GM23338 (cell line): ENCODE results near the gene CDKN2D. TPM values are rescaled to one million over a fixed set of nuclear protein-coding genes. Genes with fewer than 3 reads are reported as not detected.
"Not testable (repeated sequence)": the region's sequence is repeated elsewhere in the genome, so short reads cannot be mapped to it uniquely, and the experiment has no call there.

Experiments used
- ATAC-seq: fragments of 200-7000 bp; cut with Tn5 transposase; 3 replicates; pipeline ENCODE4 v1.9.1; 2020
- DNase-seq: peaks from one replicate; pipeline ENCODE4 v3.0.0-alpha.2; 2015; ENCODE audit warnings: low spot score
- H2AFZ ChIP-seq: fragments of 200-600 bp; sonication (generic); 2 replicates; pipeline ENCODE4 v1.8.0; 2016; ENCODE audit warnings: antibody characterized with exemption, mild to moderate bottlenecking, moderate library complexity
- H3F3A ChIP-seq: fragments of 200-600 bp; sonication (generic); replicated peaks from 2 replicates; pipeline ENCODE4 v1.8.0; 2017; ENCODE audit warnings: antibody characterized with exemption, mixed run types, low read depth
- H3K27ac ChIP-seq: fragments of 200-600 bp; sonication (generic); 2 replicates; pipeline ENCODE4 v1.6.1; 2016; ENCODE audit warnings: low read depth
- H3K27me3 ChIP-seq: fragments of 200-600 bp; sonication (generic); 2 replicates; pipeline ENCODE4 v1.8.0; 2016; ENCODE audit warnings: mild to moderate bottlenecking, mixed run types, moderate library complexity; ENCODE audit not compliant: insufficient read depth
- H3K36me3 ChIP-seq: fragments of 200-600 bp; sonication (generic); 2 replicates; pipeline ENCODE4 v1.8.0; 2016; ENCODE audit warnings: mild to moderate bottlenecking; ENCODE audit not compliant: insufficient read depth
- H3K4me1 ChIP-seq: fragments of 200-600 bp; sonication (generic); 2 replicates; pipeline ENCODE4 v1.8.0; 2016; ENCODE audit warnings: mild to moderate bottlenecking, moderate library complexity; ENCODE audit not compliant: insufficient read depth
- H3K4me2 ChIP-seq: fragments of 200-600 bp; sonication (generic); 2 replicates; pipeline ENCODE4 v1.7.1; 2017; ENCODE audit warnings: mixed run types
- H3K4me3 ChIP-seq: fragments of 200-600 bp; sonication (generic); 2 replicates; pipeline ENCODE4 v1.6.1; 2016; ENCODE audit warnings: mixed run types
- H3K79me2 ChIP-seq: fragments of 200-600 bp; sonication (generic); replicated peaks from 2 replicates; pipeline ENCODE4 v1.8.0; 2017; ENCODE audit warnings: mild to moderate bottlenecking; ENCODE audit not compliant: insufficient read depth
- H3K9me2 ChIP-seq: fragments of 200-600 bp; sonication (generic); 2 replicates; pipeline ENCODE4 v1.8.0; 2017; ENCODE audit not compliant: insufficient read depth
- H4K20me1 ChIP-seq: fragments of 200-600 bp; sonication (generic); replicated peaks from 2 replicates; pipeline ENCODE4 v1.8.0; 2017; ENCODE audit warnings: mild to moderate bottlenecking; ENCODE audit not compliant: insufficient read depth
- H3K27ac Mint-ChIP-seq: 2 replicates; pipeline ENCODE4 v1.8.0; 2020; ENCODE audit warnings: inconsistent platforms, mild to moderate bottlenecking, moderate library complexity, mixed read lengths
- H3K27me3 Mint-ChIP-seq: 3 replicates; pipeline ENCODE4 v1.8.0; 2022; ENCODE audit warnings: low read depth, mild to moderate bottlenecking, moderate library complexity, mixed read lengths, inconsistent platforms; ENCODE audit not compliant: insufficient read depth, poor library complexity
- H3K36me3 Mint-ChIP-seq: 3 replicates; pipeline ENCODE4 v1.8.0; 2021; ENCODE audit warnings: low read depth, mild to moderate bottlenecking, inconsistent platforms, moderate library complexity, mixed read lengths
- H3K4me1 Mint-ChIP-seq: 3 replicates; pipeline ENCODE4 v1.8.0; 2020; ENCODE audit warnings: mild to moderate bottlenecking, inconsistent platforms, mixed read lengths
- H3K4me3 Mint-ChIP-seq: 3 replicates; pipeline ENCODE4 v1.8.0; 2021; ENCODE audit warnings: moderate library complexity, mild to moderate bottlenecking, inconsistent platforms, mixed read lengths
- H3K9me3 Mint-ChIP-seq: 3 replicates; pipeline ENCODE4 v1.8.0; 2020; ENCODE audit warnings: moderate library complexity, mild to moderate bottlenecking, inconsistent platforms, mixed read lengths
- CREB1 ChIP-seq: fragments of 250-450 bp; sonication (Bioruptor Pico); IDR thresholded peaks from 2 replicates; pipeline ENCODE4 v1.5.0; 2020; ENCODE audit warnings: low read depth, mild to moderate bottlenecking, moderate library complexity
- EZH2phosphoT487 ChIP-seq: fragments of 200-600 bp; sonication (generic); IDR thresholded peaks from one replicate; pipeline ENCODE4 v1.8.1; 2018; ENCODE audit warnings: antibody characterized with exemption; ENCODE audit not compliant: unreplicated experiment
- NANOG ChIP-seq: IDR thresholded peaks from 2 replicates; pipeline ENCODE4 v1.6.1; 2016; ENCODE audit warnings: antibody characterized with exemption, borderline replicate concordance
- polyA plus RNA-seq: library from polyadenylated mRNA; unstranded; fragments of >200 nt; fragmentation: Nextera tagmentation; extraction: Ambion mirVana; gene quantifications from 2 replicates; pipeline ENCODE4 v1.2.1, GENCODE V29; 2016
- total RNA-seq: library from RNA; depleted of rRNA; stranded (reverse); fragments of >200 nt; shearing (Covaris generic); gene quantifications from 2 replicates; pipeline ENCODE4 v1.2.3, GENCODE V29; 2014
- TF ChIP-seq, protein P1 (sequence below): IDR thresholded peaks from one replicate; pipeline ENCODE4 v1.6.1; 2018; ENCODE audit warnings: antibody characterized with exemption; ENCODE audit not compliant: unreplicated experiment
- TF ChIP-seq, protein P2 (sequence below): fragments of 250-450 bp; sonication (Bioruptor Pico); IDR thresholded peaks from 2 replicates; pipeline ENCODE4 v1.5.0; 2020; ENCODE audit warnings: mild to moderate bottlenecking, moderate library complexity
- TF ChIP-seq, protein P3 (sequence below), 2 experiments: fragments of 200-600 bp in 1 of 2; sonication (generic) in 1 of 2; conservative IDR thresholded peaks; 2 replicates each; pipeline versions ENCODE4 v1.5.1 to v1.6.1; 2016 to 2017; ENCODE audit warnings: antibody characterized with exemption in 2 of 2, low read depth in 2 of 2, mild to moderate bottlenecking in 2 of 2, moderate library complexity in 1 of 2

The CDKN2D gene
- total and polyA plus RNA-seq, 2 experiments from 2014 or later = 1.4 to 4.0 TPM

DNA sequence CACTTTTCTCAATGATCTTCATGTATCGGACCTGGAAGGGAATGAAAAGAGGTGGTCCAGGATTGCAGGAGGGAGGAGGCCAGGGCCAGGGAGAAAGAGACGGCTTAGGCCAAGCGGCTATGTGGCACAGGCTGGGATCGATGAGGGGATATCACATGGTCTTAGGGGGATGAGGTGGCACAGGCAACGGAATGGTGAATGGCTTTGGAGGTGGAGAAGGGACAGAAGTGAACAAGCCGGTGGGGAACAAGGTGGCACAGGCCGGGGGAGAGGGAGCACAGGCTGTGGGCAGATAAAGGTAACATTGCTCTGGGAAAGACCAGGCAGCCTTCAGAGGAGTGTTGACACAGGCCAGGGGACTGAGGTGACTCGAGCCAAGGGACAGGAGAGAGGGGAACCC is 5.7 kb upstream of the CDKN2D start (continued):
- TF ChIP-seq, protein P1, sequence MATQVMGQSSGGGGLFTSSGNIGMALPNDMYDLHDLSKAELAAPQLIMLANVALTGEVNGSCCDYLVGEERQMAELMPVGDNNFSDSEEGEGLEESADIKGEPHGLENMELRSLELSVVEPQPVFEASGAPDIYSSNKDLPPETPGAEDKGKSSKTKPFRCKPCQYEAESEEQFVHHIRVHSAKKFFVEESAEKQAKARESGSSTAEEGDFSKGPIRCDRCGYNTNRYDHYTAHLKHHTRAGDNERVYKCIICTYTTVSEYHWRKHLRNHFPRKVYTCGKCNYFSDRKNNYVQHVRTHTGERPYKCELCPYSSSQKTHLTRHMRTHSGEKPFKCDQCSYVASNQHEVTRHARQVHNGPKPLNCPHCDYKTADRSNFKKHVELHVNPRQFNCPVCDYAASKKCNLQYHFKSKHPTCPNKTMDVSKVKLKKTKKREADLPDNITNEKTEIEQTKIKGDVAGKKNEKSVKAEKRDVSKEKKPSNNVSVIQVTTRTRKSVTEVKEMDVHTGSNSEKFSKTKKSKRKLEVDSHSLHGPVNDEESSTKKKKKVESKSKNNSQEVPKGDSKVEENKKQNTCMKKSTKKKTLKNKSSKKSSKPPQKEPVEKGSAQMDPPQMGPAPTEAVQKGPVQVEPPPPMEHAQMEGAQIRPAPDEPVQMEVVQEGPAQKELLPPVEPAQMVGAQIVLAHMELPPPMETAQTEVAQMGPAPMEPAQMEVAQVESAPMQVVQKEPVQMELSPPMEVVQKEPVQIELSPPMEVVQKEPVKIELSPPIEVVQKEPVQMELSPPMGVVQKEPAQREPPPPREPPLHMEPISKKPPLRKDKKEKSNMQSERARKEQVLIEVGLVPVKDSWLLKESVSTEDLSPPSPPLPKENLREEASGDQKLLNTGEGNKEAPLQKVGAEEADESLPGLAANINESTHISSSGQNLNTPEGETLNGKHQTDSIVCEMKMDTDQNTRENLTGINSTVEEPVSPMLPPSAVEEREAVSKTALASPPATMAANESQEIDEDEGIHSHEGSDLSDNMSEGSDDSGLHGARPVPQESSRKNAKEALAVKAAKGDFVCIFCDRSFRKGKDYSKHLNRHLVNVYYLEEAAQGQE = no peak
- no peak for TF ChIP-seq EZH2phosphoT487

DNA sequence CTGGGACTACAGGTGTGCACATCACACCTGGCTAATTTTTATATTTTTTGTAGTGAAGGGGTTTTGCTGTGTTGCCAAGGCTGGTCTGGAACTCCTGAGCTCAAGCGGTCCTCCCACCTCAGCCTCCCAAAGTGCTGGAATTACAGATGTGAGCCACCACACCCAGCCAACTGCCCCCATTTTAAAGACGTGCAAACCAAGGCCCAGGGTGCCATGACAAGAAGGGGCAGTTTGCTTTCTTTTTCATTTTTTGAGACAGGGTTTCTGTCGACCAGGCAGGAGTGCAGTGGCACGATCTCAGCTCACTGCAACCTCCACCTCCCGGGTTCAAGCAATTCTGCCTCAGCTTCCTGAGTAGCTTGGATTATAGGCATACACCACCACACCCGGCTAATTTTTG is 5.0 kb upstream of the CDKN2D start:
- H3K9me3 Mint-ChIP-seq, H3K4me2 ChIP-seq, H3K79me2 ChIP-seq, H3K4me1 Mint-ChIP-seq, H3K27me3 ChIP-seq, DNase-seq, H3K4me1 ChIP-seq, H3K36me3 ChIP-seq, ATAC-seq, H4K20me1 ChIP-seq, H3K27me3 Mint-ChIP-seq, H3K9me2 ChIP-seq, H2AFZ ChIP-seq, H3K27ac Mint-ChIP-seq, H3K4me3 ChIP-seq, H3K27ac ChIP-seq, H3K4me3 Mint-ChIP-seq: not testable (repeated sequence)
- H3F3A ChIP-seq = peaks cover 18% of the 10 kb centered on the region
- H3K36me3 Mint-ChIP-seq = peaks cover 63% of the 10 kb centered on the region

DNA sequence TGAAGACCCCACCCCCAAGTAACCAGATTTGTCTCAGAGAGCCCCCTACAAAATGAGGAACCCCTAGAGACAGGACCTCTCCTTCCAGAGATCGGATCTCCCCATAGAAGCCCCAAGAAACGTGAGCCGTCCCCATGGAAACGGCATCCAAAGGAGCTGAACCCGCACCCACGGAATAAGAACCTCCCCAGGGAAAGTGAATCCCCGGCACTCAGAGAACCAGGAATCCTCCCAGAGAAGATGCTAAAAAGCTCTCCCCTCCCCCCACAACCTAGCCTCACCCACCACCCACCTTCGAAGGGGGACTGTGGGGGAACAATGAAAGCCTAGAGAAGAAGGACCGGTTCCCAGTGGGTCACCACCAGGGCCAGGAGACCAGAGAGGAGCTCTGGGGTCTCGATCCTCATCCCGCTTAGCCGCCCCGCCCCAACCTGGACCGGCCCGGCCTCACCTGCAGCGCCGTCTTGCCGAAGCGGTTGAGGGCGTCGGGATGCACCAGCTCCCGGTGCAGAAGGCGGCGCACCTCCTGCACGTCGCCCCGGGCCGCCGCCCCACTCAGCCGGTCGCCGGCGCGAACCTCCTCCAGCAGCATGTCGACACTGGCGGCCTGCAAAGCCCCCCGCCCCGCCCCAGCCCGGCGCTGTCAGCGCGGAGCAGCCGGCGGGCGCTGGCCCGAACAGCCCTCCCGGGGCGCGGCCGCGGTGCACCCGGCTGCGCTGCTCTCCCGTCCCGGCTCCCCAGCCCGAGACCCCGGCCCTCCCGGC is 535 bp downstream of the CDKN2D start:
- Mint-ChIP-seq H3K9me3 (peaks cover 2% of the 10 kb centered on the region; the same call in 2 of the 3 replicates), H3K27ac (peak overlapping the region; percentile 48; the same call in 1 of the 2 replicates), H3K36me3 (peaks cover 29% of the 10 kb centered on the region), H3K4me1 (peaks cover 36% of the 10 kb centered on the region), H3K27me3 (peaks cover 30% of the 10 kb centered on the region), H3K4me3 (peak overlapping the region; percentile 94)
- H3K9me2 ChIP-seq = no peaks in the 10 kb centered on the region
- H3K79me2 ChIP-seq = peaks cover 12% of the 10 kb centered on the region
- no peaks in the 10 kb centered on the region for H3K27me3 ChIP-seq
- H3K4me2 ChIP-seq = peak overlapping the region; percentile 94
- peak overlapping the region; percentile 52; the same call in 1 of the 2 replicates for H2AFZ ChIP-seq
- H3F3A ChIP-seq = peaks cover 35% of the 10 kb centered on the region
- TF ChIP-seq, protein P2, sequence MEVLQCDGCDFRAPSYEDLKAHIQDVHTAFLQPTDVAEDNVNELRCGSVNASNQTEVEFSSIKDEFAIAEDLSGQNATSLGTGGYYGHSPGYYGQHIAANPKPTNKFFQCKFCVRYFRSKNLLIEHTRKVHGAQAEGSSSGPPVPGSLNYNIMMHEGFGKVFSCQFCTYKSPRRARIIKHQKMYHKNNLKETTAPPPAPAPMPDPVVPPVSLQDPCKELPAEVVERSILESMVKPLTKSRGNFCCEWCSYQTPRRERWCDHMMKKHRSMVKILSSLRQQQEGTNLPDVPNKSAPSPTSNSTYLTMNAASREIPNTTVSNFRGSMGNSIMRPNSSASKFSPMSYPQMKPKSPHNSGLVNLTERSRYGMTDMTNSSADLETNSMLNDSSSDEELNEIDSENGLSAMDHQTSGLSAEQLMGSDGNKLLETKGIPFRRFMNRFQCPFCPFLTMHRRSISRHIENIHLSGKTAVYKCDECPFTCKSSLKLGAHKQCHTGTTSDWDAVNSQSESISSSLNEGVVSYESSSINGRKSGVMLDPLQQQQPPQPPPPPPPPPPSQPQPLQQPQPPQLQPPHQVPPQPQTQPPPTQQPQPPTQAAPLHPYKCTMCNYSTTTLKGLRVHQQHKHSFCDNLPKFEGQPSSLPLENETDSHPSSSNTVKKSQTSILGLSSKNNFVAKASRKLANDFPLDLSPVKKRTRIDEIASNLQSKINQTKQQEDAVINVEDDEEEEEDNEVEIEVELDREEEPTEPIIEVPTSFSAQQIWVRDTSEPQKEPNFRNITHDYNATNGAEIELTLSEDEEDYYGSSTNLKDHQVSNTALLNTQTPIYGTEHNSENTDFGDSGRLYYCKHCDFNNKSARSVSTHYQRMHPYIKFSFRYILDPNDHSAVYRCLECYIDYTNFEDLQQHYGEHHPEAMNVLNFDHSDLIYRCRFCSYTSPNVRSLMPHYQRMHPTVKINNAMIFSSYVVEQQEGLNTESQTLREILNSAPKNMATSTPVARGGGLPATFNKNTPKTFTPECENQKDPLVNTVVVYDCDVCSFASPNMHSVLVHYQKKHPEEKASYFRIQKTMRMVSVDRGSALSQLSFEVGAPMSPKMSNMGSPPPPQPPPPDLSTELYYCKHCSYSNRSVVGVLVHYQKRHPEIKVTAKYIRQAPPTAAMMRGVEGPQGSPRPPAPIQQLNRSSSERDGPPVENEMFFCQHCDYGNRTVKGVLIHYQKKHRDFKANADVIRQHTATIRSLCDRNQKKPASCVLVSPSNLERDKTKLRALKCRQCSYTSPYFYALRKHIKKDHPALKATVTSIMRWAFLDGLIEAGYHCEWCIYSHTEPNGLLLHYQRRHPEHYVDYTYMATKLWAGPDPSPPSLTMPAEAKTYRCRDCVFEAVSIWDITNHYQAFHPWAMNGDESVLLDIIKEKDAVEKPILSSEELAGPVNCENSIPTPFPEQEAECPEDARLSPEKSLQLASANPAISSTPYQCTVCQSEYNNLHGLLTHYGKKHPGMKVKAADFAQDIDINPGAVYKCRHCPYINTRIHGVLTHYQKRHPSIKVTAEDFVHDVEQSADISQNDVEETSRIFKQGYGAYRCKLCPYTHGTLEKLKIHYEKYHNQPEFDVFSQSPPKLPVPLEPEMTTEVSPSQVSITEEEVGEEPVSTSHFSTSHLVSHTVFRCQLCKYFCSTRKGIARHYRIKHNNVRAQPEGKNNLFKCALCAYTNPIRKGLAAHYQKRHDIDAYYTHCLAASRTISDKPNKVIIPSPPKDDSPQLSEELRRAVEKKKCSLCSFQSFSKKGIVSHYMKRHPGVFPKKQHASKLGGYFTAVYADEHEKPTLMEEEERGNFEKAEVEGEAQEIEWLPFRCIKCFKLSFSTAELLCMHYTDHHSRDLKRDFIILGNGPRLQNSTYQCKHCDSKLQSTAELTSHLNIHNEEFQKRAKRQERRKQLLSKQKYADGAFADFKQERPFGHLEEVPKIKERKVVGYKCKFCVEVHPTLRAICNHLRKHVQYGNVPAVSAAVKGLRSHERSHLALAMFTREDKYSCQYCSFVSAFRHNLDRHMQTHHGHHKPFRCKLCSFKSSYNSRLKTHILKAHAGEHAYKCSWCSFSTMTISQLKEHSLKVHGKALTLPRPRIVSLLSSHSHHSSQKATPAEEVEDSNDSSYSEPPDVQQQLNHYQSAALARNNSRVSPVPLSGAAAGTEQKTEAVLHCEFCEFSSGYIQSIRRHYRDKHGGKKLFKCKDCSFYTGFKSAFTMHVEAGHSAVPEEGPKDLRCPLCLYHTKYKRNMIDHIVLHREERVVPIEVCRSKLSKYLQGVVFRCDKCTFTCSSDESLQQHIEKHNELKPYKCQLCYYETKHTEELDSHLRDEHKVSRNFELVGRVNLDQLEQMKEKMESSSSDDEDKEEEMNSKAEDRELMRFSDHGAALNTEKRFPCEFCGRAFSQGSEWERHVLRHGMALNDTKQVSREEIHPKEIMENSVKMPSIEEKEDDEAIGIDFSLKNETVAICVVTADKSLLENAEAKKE (CRISPR knock-in tag) = no peak
- TF ChIP-seq CREB1 (no peak), NANOG (no peak)
- TF ChIP-seq, protein P3, sequence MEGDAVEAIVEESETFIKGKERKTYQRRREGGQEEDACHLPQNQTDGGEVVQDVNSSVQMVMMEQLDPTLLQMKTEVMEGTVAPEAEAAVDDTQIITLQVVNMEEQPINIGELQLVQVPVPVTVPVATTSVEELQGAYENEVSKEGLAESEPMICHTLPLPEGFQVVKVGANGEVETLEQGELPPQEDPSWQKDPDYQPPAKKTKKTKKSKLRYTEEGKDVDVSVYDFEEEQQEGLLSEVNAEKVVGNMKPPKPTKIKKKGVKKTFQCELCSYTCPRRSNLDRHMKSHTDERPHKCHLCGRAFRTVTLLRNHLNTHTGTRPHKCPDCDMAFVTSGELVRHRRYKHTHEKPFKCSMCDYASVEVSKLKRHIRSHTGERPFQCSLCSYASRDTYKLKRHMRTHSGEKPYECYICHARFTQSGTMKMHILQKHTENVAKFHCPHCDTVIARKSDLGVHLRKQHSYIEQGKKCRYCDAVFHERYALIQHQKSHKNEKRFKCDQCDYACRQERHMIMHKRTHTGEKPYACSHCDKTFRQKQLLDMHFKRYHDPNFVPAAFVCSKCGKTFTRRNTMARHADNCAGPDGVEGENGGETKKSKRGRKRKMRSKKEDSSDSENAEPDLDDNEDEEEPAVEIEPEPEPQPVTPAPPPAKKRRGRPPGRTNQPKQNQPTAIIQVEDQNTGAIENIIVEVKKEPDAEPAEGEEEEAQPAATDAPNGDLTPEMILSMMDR (conservative IDR thresholded peaks at IDR 0.05; ENCODE audit: low read depth in 2 of 2) = 0 out of 4 replicates have a peak, but pooled peaks of 1 of the 2 experiments have one; percentile 7
- H4K20me1 ChIP-seq = peaks cover 5% of the 10 kb centered on the region
- DNase-seq (peak; percentile 75), ATAC-seq (peak; percentile 13)
- peak overlapping the region; percentile 83 for H3K4me3 ChIP-seq
- H3K36me3 ChIP-seq = no peaks in the 10 kb centered on the region
- 0 out of 2 replicates have a peak overlapping the region, but pooled peaks have one; percentile 9 for H3K27ac ChIP-seq
- H3K4me1 ChIP-seq = peaks cover 23% of the 10 kb centered on the region
